Stimulated activated naive CD8-positive, alpha-beta T cell treated with anti-CD3 and anti-CD28 coated beads, Interleukin-15, Interleukin-2, amounts not matched to agents 100 U/mL and 50 U/mL, for 24 hours (primary cell): Measurements from ENCODE around the gene FBXO34.

Experiments
- ATAC-seq: fragments of 150-1000 bp; cut with Tn5 transposase; one replicate; pipeline ENCODE4 v1.10.0; 2021
- DNase-seq: peaks from one replicate; pipeline ENCODE4 v3.0.0; 2021

The FBXO34 gene

GRCh38 chr14:55383541-55384140 lies 112.4 kb downstream of the FBXO34 start:
- no peak for DNase-seq
- ATAC-seq = no peak

DNA sequence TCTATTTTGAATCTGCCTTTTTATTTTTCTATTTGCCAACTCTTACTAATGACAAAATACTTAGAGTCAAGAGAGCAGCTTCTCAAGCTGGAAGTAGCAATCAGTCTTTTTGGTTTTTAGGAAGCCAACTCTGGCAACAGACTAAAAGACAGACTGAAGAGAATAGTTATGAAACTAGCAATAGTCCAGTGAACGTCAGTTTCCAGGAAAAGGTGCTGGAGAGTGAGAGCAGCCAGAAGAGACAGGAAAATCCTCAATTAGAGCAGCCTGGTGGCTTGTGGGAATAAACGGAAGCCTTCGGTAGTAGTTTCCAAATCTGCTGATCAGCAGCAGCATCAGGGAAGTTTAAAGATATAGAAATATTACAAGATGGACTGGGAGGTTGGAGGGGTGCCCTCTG lies 113.3 kb downstream of the FBXO34 start:
- ATAC-seq (no peak), DNase-seq (no peak)

DNA sequence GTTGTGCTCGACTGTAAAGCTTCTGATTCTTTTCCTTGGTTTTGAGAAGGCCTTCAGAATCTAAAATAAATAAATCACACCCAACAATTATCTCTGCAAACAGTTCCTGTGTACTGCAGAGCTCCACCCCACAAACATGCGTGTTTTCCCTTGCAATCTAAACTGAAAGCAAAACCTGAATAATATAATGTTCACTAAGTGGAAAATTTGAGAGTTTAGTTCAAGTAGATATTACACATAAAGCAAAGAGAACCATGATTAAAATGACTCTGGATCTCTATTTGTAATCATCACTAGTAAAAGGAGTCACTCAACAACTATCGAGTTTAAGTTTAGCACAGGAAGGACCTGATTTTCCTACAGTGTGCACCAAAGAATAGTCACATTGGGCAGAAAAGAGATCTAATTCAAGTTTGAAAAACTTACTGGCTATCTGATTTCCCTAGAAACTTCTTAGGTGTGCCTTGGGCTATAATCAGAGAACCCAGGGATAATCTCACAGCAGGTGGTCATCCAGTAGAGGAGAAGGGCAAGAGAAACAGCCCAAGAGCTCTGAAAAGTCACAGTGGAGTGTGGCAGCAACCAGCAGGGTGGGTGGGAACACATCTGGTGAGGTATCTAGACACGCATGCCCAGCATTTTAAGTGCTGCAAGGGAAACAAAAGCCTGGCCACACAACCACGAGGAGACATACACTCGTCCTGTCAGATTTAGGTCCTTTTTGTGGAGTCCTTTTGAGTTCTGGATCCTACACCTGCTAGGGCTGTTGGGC lies 115.0 kb downstream of the FBXO34 start:
- DNase-seq (peak; percentile 24), ATAC-seq (peak; percentile 69)

DNA sequence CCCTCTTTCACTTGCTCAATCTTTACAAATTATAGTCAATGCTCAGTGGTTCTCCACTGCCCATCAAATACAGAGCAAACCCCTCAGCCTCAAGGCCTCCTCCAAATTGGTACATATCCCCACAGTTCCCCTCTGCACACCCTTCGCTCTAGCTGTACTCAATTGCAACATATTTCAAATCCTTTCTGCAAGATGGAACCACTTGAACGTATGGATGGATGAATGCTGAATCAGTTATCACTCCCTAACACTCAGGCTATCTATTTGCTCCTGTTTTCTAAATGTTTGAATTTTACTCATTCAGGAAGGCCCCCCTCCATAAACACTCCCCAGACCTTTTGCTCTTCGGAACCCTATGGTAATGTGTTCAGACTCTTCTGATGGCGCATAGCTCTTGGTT lies 115.9 kb downstream of the FBXO34 start:
- ATAC-seq (no peak), DNase-seq (no peak)

- ATAC-seq (peak; percentile 57), DNase-seq (no peak)
These were observed 116.9 kb downstream of the FBXO34 start for GRCh38 chr14:55388160-55388559.

DNA sequence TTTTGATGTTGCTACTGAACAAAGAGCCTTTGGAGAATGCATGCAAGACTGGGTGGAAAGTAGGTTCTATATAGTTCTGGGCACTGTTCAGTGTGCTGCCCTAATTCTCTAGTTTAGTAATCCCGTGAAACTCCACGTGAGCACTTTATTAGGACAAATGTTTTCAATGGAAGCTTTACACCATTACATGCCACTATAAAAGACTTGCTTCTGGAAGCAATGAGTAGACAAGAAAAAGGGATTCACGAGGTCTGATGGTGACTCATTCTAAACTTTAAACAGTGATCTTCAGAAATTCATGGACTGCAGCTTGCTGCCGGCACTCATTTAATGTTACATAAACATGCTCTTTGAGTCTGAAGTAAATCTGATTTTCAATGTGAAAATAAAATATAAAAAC lies 118.1 kb downstream of the FBXO34 start:
- DNase-seq (no peak), ATAC-seq (no peak)

DNA sequence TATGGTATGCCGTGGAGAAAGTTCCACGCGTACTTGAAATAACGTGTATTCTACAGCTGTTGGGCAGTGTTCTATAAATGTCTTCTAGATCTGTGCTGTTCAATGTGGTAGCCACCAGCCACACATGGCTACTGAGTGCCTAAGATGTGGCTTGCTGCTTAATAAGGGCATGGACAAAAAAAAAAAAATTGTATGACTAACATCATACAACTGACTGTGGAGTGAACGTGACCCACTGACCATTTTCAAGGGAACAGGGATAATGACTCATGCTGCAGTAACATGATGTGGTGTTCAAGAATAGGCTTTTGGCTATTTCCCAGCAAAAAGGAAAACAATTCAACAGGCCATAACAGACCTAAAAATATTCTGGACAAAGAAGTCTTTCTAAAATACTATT lies 127.5 kb downstream of the FBXO34 start:
- DNase-seq (no peak), ATAC-seq (peak; percentile 43)

- no peak for ATAC-seq
These were observed 128.0 kb downstream of the FBXO34 start for GRCh38 chr14:55399183-55399582.

DNA sequence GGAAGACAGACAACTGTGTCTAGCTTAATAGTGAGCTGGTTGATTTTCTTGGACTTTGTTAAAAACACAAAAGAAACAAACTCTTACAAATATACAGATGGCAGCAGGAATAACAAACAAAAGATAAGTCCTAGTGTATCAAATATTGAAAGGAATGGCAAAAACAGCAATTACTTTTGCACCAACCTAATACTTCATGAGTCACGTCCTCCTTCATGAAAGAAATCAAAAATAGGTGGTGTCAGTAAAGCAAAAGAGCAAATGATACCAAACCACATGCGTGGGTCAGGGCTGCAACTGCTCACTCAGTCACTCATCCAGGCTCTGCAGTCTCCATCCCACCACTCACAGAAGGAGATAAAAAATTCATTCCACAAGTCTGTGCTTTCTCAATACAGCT lies 128.6 kb downstream of the FBXO34 start:
- no peak for DNase-seq
- ATAC-seq = peak; percentile 81

More at GRCh38 chr14:55399183-55399582, 128.0 kb downstream of the FBXO34 start:
- DNase-seq = no peak

DNA sequence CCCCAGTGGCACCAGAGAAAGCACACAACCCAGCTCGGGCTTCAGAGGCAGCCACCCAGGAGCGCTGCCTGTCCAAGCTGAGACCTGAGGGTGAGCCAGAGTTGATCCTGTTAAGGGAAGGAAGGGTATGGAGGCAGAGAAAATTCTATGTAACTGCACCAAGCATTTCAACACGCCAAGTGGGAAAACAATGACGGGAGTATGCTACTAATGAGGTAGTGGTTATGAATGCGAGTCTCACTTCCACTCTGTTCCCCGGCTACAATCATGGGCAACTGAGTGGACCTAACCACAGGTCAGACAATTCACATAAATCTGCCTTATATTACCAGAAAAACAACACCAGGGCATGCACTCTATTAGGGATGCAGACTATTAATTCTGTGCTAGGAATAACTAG lies 130.5 kb downstream of the FBXO34 start:
- DNase-seq = no peak
- no peak for ATAC-seq
